NOMO-1 treated with dmso at 0.1 percent for 144 hours (cell line): Measurements from ENCODE around the gene ARMC2.
"Not testable (repeated sequence)": the region's sequence is repeated elsewhere in the genome, so short reads cannot be mapped to it uniquely, and the experiment has no call there.

Experiments used
- DNase-seq: peaks from one replicate; lab custom pipeline; 2025; ENCODE audit not compliant: unreplicated experiment; lab: John Stamatoyannopoulos, UW

Gene ARMC2

DNA sequence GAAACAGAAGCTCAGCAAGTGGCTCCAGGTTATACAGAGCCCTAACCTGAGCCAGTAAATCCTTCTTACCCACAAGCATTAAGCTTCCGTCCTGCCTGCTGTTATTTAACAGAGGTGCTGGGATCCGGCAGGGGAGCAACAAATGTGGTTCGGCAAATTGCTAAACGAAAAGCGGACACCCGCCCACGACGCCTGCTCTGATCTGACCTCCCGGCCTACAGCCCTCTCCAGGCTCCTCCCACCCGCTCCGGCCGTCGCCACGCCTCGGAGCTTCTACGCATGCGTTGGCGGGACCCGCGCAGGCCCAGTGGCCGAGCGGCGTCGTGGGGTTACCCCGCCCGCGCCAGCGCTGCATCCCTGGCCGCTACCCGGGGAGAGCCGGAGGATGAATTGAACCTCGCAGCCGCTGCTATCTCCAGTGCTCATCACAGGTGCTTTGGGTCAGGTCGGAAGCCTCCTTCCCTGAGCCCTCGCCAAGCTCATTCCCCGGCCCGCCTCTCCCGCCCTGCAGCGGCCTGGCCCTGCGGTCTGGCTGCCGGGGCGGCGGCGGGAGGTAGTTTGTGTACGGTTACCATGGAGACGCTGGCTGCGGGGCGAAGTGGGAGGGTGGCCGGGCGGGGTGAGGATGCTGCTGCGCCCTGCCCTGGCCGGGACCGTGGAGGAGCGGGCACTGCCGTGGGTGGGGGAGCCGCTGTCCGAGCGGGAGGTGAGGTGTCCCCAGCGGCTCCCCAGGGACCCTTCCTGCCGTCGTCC, at the start of gene ARMC2:
Gene ARMC2, plus strand, starts transcription at position 307 of the 753 bp plus-strand sequence. CDS start 5,846 bp downstream, outside the sequence.
- DNase-seq = peak; percentile 82

GRCh38 chr6:108798670-108799353, 49.4 kb upstream of the ARMC2 start:
- no peak for DNase-seq

GRCh38 chr6:108799354-108799717, 48.9 kb upstream of the ARMC2 start:
- DNase-seq = no peak

DNA sequence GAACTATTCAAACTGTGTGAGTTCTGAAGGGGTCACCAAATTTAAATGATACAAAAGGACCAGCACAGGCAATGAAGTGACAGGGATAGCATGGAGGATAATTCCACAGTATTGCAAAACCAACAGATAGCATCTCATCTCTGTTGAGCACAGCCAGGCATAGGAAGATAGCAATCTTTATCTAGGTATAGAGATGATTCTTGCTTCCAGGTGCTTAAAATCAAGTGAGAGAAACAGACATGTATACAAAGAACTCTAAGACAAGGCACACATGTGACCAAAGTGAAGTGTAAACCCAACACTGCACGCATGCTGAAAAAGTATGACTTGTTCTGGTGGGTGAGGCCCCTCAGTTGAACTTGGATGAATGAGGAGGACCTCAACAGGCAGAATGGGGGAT, 48.4 kb upstream of the ARMC2 start:
- no peak for DNase-seq

DNA sequence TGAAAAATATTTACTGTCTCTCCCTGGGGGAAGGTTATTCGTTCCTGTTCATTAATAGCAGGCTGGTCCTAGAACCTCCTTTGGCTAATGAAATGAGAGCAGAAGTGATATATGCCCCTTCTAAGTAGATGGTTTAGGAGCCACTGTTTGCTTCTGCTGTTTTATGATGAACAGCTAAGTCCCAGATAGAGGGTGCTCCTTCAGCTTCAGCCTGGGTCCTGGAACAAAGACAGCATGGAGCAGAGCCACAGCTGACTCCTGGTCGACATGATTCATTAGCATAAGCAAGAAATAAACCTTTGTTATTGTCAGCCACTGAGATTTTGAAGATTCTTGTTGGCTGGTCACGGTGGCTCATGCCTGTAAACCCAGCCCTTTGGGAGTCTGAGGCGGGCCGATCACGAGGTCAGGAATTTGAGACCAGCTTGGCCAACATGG, 47.8 kb upstream of the ARMC2 start:
- DNase-seq = no peak

GRCh38 chr6:108801366-108801765, 46.9 kb upstream of the ARMC2 start:
- no peak for DNase-seq

- no peak for DNase-seq
Measured at GRCh38 chr6:108803982-108804490, 44.2 kb upstream of the ARMC2 start.

DNA sequence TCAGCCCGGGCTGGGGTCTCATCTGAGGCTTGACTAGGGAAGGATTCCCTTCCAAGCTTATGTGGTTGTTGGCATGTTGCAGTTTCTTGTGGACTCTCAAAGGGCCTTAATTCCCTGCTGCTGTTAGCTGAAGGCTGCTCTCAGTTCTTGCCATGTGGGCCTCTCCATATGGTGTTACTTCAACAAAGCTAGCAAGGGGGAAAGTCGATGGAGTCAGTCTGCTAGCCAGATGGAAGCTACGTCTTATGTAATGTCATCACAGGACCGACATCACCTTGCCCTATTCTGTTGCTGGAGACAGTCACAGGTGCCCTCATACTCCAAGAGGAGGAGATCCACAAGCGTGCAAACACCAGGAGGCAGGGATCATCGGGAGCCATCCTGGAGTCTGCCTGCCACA, 43.3 kb upstream of the ARMC2 start:
- no peak for DNase-seq

- DNase-seq = no peak
Measured at GRCh38 chr6:108805611-108806167, 42.5 kb upstream of the ARMC2 start.

GRCh38 chr6:108806171-108806570, 42.1 kb upstream of the ARMC2 start:
- DNase-seq = no peak

DNA sequence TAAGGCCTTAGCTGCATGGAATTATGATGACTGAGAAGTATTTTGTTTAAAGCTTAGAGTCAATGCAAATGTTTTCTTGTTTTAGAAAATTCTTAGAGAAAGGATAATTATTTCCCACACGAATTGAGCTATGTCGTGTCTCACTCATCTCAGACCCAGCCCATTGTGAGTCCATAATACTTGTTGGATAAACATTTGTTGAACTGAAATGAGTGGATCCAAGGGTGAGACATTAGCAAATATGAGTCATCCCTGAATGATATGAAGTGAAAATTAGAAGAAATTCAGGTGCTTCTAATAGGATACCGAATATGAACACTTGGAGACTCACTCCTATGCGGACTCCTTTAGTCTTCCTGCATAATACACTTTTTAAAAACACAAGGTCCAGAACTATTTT, 41.6 kb upstream of the ARMC2 start:
- no peak for DNase-seq

- no peak for DNase-seq
Measured at GRCh38 chr6:108807928-108808327, 40.3 kb upstream of the ARMC2 start.

GRCh38 chr6:108809211-108809610, 39.0 kb upstream of the ARMC2 start:
- no peak for DNase-seq

DNA sequence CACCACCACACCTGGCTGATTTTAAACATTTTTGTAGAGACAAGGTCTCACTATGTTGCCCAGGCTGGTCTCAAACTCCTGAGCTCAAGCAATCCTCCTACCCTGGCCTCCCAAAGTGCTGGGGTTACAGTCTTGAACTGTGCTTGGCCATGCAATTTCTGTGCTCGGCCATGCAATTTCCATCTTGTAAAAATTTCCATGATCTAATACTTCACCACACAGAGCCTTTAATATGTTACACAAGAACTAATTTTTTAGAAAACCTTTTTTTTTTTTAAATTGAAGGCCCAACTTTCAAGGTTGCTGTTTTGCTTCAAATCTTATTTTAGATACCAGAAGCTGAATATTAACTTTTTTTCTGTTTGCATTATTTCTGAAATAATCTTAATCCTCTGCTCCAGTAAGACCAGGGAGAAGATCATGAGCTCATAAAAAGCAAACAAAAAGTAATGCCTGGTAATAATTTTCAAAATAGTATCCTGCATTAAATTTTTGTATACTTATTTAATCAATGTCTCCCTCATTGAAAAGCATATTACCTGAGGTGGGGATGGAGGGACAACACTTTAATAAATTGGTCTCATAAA, 38.1 kb upstream of the ARMC2 start:
- DNase-seq = no peak

GRCh38 chr6:108811490-108811889, 36.7 kb upstream of the ARMC2 start:
- DNase-seq = no peak

GRCh38 chr6:108813218-108813617, 35.0 kb upstream of the ARMC2 start:
- DNase-seq = not testable (repeated sequence)

GRCh38 chr6:108817276-108817675, 30.9 kb upstream of the ARMC2 start:
- DNase-seq = not testable (repeated sequence)

- DNase-seq = no peak
Measured at GRCh38 chr6:108820006-108820405, 28.2 kb upstream of the ARMC2 start.

DNA sequence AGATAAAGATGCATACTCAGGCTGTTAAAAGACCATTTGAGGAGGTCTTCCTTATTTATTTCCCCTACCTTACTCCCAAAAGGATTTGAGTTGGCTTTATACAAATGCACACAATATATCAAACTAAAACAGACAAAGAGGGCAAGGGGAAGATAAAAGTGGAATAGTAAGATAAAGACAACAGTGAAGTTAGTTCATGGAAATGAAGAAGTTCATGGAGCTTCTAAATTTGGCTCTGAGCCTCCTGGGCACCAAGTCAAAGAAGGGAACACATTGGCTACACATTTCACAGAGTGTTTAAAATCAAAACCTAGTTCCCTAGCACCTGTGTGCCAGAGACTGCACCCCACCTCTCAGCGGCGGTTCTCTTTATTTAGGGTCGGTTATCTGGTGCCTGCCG, 25.8 kb upstream of the ARMC2 start:
- DNase-seq = no peak

DNA sequence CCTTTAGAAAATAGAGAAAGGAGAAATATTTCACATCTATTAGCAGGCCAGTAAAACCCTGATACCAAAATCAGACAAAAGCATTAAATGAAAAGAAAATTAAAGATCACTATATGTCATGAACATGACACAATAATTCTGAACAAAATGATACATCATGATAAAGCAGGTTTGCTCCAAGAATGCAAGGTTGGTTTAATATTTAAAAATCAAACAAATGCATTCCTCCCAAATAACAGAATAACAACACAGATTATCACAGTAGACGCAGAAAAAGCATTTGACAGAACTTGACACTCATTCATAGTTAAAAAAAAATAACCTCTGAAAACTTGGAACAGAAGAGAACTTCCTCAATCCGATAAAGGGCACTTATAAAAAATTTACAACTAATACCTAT, 22.9 kb upstream of the ARMC2 start:
- DNase-seq = no peak

- no peak for DNase-seq
Measured at GRCh38 chr6:108831104-108831503, 17.1 kb upstream of the ARMC2 start.

GRCh38 chr6:108832738-108833137, 15.5 kb upstream of the ARMC2 start:
- no peak for DNase-seq
